Testis (tissue), 3 donors: Measurements from ENCODE around the gene PRKCD. TPM values are rescaled to one million over a fixed set of nuclear protein-coding genes. Genes with fewer than 3 reads are reported as not detected.

Source experiments
- DNase-seq: peaks from one replicate; pipeline ENCODE4 v3.0.0-alpha.2; 2019
- H3K27ac ChIP-seq, 2 donors: fragments of 200-600 bp; sonication (generic); one replicate each; pipeline ENCODE4 v1.5.1; 2019
- H3K27me3 ChIP-seq: fragments of 200-600 bp; sonication (generic); one replicate; pipeline ENCODE4 v1.5.1; 2019
- H3K36me3 ChIP-seq: fragments of 200-600 bp; sonication (generic); one replicate; pipeline ENCODE4 v1.5.1; 2017; ENCODE audit warnings: low read depth; ENCODE audit errors: missing control alignments
- H3K4me1 ChIP-seq: fragments of 200-600 bp; sonication (generic); one replicate; pipeline ENCODE4 v1.5.1; 2019
- H3K4me3 ChIP-seq, 2 donors: fragments of 200-600 bp; sonication (generic); one replicate each; pipeline ENCODE4 v1.5.1; 2017 to 2019
- H3K9me3 ChIP-seq: fragments of 200-600 bp; sonication (generic); one replicate; pipeline ENCODE4 v1.5.1; 2017
- POLR2A ChIP-seq: fragments of 450-650 bp; IDR thresholded peaks from one replicate; pipeline ENCODE4 v1.6.1; 2017; ENCODE audit warnings: antibody characterized with exemption, mild to moderate bottlenecking, moderate library complexity
- WGBS, 2 donors: methylation state at CpG; one replicate each; pipeline ENCODE4 v1.1.5; 2018; 5-methylcytosine and 5-hydroxymethylcytosine counted together
- intact Hi-C: fragments of 100-400 bp; cut with DNase I; formaldehyde crosslinking; loops from one replicate; pipeline ENCODE4 v1.15.1; 2023; ENCODE audit warnings: low total_unique reads
- polyA plus RNA-seq: library from polyadenylated mRNA; stranded (reverse); fragments of 350-450 nt; fragmentation: Illumina TruSeq; extraction: RNeasy Lipid Tissue Mini Kit (QIAGEN cat#74804); gene quantifications from one replicate; pipeline ENCODE4 v1.2.3, GENCODE V29; 2014; ENCODE audit warnings: low read depth, low replicate concordance; ENCODE audit not compliant: insufficient read depth
- total RNA-seq, 2 donors: library from RNA; depleted of rRNA; stranded (reverse); fragments of >200 nt; gene quantifications; one replicate each; pipeline ENCODE4 v1.2.3, GENCODE V29; 2016
- TF ChIP-seq, protein P1 (sequence below), 3 experiments: fragments of 450-650 bp in 2 of 3; fragments of 200-600 bp in 1 of 3; sonication (generic) in 1 of 3; IDR thresholded peaks; one replicate each; pipeline ENCODE4 v1.5.1; 2016 to 2019; ENCODE audit warnings: antibody characterized with exemption in 3 of 3, mild to moderate bottlenecking in 2 of 3, moderate library complexity in 1 of 3

The PRKCD gene
- total and polyA plus RNA-seq, 3 donors from 2014 or later, result 36.3 to 44.5 (median 42.3) TPM

- no peaks in the 10 kb centered on the region for H3K4me1 ChIP-seq
- no peak for DNase-seq
- intact Hi-C loops, result no loop called here
- no peak overlapping the region for H3K27ac ChIP-seq
- no peaks in the 10 kb centered on the region for H3K36me3 ChIP-seq
- no peak for TF ChIP-seq POLR2A
- TF ChIP-seq, protein P1, sequence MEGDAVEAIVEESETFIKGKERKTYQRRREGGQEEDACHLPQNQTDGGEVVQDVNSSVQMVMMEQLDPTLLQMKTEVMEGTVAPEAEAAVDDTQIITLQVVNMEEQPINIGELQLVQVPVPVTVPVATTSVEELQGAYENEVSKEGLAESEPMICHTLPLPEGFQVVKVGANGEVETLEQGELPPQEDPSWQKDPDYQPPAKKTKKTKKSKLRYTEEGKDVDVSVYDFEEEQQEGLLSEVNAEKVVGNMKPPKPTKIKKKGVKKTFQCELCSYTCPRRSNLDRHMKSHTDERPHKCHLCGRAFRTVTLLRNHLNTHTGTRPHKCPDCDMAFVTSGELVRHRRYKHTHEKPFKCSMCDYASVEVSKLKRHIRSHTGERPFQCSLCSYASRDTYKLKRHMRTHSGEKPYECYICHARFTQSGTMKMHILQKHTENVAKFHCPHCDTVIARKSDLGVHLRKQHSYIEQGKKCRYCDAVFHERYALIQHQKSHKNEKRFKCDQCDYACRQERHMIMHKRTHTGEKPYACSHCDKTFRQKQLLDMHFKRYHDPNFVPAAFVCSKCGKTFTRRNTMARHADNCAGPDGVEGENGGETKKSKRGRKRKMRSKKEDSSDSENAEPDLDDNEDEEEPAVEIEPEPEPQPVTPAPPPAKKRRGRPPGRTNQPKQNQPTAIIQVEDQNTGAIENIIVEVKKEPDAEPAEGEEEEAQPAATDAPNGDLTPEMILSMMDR (IDR thresholded peaks at IDR 0.05), result no peak
- WGBS, 2 donors, result 64 to 87% methylated on average over 5 to 9 of the region's 9 CpGs
- no peaks in the 10 kb centered on the region for H3K9me3 ChIP-seq
- no peaks in the 10 kb centered on the region for H3K27me3 ChIP-seq
- no peak overlapping the region for H3K4me3 ChIP-seq
These were observed 14.9 kb downstream of the PRKCD start for GRCh38 chr3:53175613-53176540.

DNA sequence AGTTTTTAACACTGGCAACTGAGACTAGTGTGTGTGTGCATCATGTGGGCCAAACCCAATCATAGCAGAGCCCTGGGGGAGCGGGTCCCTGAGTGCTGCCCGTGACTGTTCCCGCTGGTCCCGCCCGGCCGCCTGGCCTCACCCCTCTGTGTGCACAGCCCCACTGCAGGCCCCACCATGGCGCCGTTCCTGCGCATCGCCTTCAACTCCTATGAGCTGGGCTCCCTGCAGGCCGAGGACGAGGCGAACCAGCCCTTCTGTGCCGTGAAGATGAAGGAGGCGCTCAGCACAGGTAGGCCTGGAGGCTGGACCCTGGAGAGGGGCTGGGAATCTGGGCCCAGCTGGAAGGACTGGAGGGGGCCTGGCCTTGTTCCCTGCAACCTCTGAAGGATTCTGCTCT, 17.2 kb downstream of the PRKCD start:
- Histone ChIP-seq H3K9me3 (no peaks in the 10 kb centered on the region), H3K4me3 (no peak overlapping the region), H3K4me1 (no peaks in the 10 kb centered on the region), H3K36me3 (no peaks in the 10 kb centered on the region), H3K27ac (no peak overlapping the region), H3K27me3 (no peaks in the 10 kb centered on the region)
- TF ChIP-seq POLR2A, result no peak
- TF ChIP-seq, protein P1 (IDR thresholded peaks at IDR 0.05), result no peak
- intact Hi-C loops, result no loop called here
- no peak for DNase-seq
- WGBS, 2 donors, result 98 to 99% methylated on average over 8 to 15 of the region's 15 CpGs

GRCh38 chr3:53179580-53179979, 18.6 kb downstream of the PRKCD start:
- no peaks in the 10 kb centered on the region for H3K4me1 ChIP-seq
- intact Hi-C loops, result no loop called here
- no peaks in the 10 kb centered on the region for H3K27me3 ChIP-seq
- TF ChIP-seq, protein P1 (IDR thresholded peaks at IDR 0.05), result no peak
- TF ChIP-seq POLR2A, result no peak
- DNase-seq, result no peak
- H3K36me3 ChIP-seq, result no peaks in the 10 kb centered on the region
- H3K27ac ChIP-seq, result no peak overlapping the region
- 91 to 96% methylated on average over 4 to 20 of the region's 20 CpGs for WGBS, 2 donors
- no peaks in the 10 kb centered on the region for H3K9me3 ChIP-seq
- no peak overlapping the region for H3K4me3 ChIP-seq

DNA sequence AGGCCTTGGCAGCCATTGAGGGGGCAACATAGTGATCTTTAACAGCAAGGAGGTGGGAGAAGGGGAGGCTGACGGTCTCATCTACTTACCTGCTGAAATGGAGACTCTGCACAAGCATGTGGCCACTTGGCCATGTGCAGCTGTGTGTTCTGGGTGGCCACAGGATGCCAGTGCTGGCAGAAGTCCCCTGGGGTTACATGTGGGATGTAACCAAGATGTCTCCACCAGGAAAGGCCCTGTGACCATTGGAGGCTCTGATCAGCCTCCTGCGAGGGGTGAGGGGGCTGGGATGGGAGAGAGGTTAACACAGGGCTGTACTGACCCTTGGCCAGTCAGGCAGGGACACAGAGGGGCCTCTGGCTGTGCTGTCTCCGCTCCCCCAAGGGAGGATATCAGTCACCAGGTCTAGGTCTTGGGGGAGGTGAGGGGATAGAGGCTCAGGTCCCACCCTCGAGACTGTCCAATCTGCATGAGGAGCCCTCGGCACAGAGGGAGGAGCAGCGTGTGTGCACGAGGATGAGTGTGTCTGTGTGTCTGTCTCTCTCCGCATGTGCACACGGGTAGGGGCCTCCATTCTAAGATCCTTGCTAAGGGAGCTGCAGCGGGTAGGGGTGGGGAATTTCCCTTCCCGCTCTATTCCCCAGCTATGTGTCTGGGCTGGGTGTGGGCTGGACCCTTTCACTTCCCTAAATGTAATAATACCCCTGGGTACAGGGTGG, 19.5 kb downstream of the PRKCD start:
- no peak for TF ChIP-seq POLR2A
- TF ChIP-seq, protein P1 (IDR thresholded peaks at IDR 0.05), result no peak
- H3K4me1 ChIP-seq, result no peaks in the 10 kb centered on the region
- no peaks in the 10 kb centered on the region for H3K27me3 ChIP-seq
- H3K4me3 ChIP-seq, result no peak overlapping the region
- no peaks in the 10 kb centered on the region for H3K9me3 ChIP-seq
- H3K27ac ChIP-seq, result no peak overlapping the region
- WGBS, 2 donors, result 85 to 88% methylated on average over 9 of the region's 11 CpGs
- intact Hi-C loops, result no loop called here
- H3K36me3 ChIP-seq, result no peaks in the 10 kb centered on the region
- no peak for DNase-seq
